NCI-H2227 (cell line): ENCODE data around the gene ALG12.

Source experiments
- DNase-seq: peaks from one replicate; lab custom pipeline; 2025; ENCODE audit not compliant: unreplicated experiment; lab: John Stamatoyannopoulos, UW

The ALG12 gene

GRCh38 chr22:49958366-49958921 lies 40.2 kb upstream of the ALG12 start:
- DNase-seq, result no peak

- no peak for DNase-seq
These were observed 39.7 kb upstream of the ALG12 start for GRCh38 chr22:49957826-49958365.

- no peak for DNase-seq
These were observed 38.9 kb upstream of the ALG12 start for GRCh38 chr22:49956914-49957825.

DNA sequence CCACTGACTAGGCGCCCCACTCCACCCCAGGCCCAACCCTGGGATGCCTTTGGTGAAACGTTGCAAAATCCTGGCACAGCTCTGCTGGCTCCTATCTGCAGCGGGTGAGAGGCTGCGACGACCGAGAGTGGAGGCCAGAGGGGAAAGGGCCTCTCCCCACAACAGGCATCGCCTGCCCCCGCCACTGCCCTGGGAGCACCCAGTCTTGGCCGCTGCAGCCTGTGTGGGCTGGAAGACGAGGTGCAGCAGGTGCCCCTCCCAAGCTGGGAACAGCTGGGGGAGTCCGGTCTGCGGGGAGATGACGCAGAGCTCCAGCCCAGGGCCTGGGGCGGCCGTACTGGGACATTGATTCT lies 38.2 kb upstream of the ALG12 start:
- DNase-seq, result no peak

DNA sequence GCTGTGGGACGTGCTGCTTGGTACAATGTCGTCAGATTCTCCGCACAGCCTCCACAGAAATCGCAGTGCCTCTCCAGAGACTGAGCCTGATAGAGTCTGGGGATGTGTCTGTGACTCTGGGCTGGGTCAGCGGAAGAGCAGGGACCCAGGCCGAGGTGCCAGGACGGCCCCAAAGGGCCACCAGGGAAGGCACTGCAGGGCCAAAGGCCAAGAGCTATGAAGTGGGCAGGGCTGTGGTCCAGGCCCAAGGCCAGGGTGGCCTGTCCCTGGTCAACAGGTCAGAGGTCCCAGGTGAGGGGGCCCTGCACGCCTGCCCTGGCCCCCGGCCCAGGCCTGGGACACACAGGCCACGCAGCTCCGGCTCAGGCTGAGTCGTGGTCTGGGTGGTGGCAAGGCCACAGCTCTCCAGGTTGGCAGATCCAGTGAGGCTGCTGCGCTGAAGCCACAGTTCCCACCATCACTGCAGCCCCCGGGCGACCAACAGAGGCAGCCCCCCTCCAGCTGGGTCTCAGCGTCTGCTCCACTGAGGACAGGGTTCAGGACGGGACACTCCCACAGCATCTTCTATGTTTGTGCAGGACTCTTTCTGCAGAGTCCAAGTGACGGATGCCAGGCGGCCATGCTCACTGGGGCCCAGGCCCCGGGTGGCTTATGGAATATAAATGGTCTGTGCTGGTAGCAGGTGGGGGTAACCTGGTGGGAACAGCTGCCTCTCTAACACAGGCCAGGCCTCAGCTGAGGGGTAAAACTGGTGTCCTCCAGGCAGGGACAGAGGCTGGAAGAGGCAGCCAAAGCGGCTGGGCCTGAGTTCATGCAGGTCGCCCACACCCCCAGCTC lies 37.6 kb upstream of the ALG12 start:
- no peak for DNase-seq

DNA sequence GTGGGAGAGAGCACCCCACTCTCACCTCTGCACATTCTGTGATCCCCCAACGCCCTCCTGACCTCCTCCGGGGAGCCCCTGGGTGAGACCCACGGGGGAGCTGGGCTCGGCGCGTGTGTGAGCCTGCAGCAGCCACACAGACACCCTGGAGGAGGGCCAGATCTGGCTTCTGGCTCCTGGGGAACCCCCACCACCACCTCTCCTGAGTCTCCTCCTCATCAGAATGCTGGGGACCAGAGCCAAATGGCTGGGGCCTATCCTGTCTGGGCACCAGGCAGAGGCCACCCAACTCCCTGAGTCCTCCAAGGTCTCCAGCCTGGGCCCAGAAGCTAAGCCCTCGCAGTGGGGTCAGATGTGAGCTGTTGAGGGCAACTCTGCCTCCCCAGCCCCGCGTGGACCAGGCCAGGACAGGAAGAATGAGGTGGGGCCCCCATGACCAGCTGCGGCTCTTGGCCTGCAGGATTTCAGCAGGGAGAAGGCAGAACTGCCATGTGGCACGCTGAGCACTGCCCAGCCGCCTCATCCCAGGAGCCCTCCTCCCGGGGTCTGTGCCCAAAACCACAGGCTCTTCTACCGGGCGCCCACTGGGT lies 36.8 kb upstream of the ALG12 start:
- DNase-seq, result no peak

DNA sequence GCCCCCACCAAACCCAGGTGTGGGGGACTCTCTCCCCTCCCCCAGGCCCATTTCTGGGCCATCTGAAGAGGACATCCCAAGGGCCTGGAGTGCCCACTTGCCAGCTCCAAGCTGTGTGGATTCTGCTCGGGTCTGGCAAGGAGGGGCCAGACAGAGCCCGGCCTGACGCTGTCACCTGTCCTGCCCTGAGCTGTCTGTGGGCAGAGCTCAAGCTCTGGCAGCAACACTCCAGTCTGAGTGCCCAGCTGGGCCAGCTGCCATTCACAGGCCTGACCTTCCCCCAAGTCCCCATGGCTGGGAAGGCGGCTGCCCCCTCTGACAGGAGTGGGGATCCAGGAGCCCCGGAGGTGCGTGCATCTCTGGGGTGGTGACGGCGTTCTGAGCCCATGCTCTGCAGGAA lies 36.1 kb upstream of the ALG12 start:
- no peak for DNase-seq

DNA sequence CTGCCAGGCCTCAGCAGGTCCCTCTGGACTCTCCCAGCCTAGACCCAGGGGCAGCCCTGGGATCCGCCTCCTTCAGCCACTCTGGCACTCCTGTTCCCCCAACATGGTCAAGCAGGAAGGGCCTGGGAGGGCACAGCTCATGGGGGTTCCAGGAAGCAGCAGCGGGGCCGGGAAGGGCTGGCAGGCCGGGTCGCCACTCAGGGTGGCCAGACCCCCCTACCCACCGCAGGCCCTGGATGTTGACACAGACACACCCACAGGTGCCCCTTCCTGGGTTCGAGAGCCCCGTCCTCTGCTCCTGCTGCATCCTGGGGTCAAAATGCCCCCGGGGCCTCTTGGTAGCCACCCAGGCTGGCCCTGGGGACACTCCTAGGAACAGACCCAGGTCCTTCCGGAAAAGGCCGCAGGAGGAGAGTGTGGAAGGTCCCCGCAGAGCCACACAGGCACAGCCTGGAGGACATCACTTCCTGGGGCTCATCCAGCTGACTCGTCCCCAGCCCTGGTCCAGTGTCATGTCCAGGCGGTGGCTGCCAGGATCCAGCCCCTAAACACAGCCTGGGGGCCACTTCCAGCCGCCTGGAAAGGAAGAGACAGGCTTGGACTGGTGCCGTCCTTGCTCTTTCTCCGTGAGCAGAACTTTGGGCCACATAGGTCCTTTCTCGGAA lies 35.6 kb upstream of the ALG12 start:
- DNase-seq, result no peak

- no peak for DNase-seq
These were observed 34.9 kb upstream of the ALG12 start for GRCh38 chr22:49953027-49953679.

- DNase-seq, result no peak
These were observed 34.0 kb upstream of the ALG12 start for GRCh38 chr22:49951986-49952896.

- no peak for DNase-seq
These were observed 33.4 kb upstream of the ALG12 start for GRCh38 chr22:49951678-49951985.

DNA sequence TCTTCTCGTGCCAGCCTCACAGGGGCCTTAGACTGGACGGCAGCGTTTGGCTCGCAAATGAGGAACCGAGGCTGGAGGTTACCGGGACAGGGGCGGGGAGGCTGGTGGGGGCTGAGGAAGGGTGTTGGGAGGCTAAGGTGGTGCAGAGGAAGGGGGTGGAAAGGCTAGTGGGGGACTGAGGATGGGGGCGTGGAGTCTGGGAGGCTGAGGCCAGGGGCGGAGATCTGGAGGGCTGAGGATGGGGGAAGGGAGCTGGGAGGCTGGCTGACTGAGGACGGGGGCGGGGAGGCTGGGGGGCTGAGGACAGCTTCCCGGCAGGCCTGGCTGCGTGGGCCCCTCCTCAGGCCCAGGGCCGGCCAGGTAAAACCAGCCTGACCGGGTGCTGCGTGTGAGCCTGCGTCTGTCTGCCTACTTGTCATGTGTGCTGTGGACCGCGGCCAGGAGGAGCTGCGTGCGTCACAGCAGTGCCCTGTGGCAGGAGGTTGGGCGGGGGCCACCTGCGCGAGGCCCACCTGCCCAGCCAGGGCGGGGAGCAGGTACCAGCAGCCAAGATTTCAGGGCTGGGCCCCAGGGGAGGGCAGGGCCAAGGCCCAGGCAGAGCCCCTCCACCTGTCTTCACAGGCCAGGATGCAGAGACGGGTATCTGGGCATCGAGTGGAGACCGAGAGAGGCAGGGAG lies 32.9 kb upstream of the ALG12 start:
- DNase-seq, result no peak

DNA sequence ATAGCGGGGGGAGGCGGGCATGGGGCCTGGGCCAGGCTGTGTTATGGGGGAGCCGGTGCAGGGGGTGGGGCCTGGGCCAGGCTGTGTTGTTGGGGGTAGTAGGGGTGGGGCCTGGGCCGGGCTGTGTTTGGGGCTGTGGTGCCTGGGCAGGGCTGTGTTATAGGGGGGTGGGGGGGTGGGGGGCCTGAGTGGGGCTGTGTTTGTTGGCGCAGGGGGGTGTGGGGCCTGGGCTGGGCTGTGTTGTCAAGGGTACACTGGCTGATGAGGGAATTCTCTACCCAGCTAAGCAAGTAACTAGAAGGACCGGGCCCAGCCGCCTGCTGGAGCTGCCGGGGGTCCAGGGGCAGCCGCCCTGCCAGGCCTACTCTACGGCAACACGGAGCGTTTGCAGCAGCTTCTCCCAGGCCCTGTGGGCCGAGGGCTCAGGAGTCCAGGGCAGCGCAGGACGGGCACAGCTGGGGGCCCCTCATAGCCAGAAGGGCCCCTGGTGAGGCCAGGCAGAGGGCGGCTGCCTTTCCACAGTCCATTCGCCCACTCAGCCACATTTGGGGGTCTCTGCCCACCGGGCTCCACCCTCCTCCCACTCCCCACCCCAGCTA lies 32.3 kb upstream of the ALG12 start:
- no peak for DNase-seq

DNA sequence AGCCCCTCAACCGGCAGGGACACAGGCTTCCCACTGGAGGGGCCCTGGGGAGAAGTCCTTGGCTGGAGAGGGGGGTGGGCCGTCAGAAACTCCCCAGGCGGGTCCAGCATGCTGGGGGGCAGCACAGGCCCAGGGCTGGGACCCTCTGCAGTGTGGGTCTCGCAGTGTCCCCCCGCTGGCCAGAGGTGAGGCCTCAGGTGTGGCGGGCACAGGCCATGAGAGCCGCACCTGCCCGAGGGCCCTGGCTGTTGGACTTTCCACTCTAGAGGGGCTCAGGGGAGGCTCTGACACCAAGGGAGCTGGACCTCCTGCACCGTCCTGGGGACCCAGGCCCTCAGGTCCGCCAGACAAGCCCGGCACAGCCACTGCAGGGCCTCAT lies 31.7 kb upstream of the ALG12 start:
- DNase-seq, result no peak

DNA sequence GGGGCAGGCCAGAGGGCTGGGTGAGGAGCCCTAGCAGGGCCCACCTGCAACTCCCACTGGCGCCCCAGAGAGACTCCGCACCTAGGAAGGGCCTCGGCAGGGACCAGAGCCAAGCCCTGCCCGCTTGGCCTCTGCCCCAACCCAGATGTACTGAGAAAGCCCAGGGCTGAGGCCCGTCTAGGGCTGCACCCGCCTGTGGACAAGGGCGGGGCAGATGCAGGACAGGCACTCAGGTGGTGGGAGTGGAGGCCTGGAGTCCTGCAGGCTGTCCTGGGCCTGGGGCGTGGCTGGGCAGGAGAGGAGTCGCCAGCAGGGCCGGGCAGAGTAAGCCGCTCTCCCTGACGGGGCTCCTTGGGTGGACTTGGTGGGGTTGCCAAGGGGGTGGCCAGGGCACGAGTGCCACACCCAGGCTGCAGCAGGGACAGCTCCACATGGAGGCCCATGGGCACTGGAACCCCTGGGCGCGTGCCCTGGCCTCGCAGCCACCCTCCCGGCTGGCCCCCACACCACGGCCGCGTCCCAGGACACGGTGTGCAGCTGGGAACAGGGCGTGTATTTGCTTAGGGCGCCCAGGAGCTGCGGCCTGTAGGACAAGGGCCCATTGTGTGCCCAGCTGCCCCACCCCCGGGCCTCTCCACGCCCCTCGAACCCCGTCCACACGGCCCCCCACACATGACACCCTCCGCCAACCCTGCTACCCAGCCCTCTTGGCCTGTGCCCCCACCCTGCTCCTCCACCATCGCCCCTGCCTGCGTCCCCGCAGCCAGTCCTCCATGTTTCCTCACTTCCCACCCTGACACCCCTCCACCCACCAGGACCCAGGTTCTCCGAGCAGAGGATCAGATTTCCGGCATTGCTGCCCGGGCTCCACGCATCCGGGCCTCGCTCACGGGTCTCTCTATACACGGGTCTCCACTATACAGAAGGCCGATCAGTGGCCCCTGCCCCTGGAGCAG lies 31.0 kb upstream of the ALG12 start:
- DNase-seq, result no peak

GRCh38 chr22:49948116-49948957 lies 30.1 kb upstream of the ALG12 start:
- no peak for DNase-seq

DNA sequence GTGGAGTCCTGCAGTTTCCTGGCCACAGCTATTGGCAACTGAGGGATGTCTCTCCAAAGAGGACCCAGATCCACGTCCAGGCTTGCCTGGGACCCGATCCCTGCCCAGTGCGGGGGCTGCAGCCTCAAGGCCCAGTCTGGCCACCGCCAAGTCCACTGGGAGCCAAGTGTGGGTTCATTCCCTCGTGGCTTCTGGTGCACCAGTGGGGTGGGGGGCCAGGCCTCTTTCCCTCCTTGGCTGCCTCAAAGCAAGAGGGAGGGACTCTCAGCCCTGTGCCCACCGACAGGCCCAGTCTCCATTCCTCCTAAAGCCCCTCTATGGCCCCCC lies 29.0 kb upstream of the ALG12 start:
- DNase-seq, result no peak
